Parathyroid adenoma (tissue), 2 donors: ENCODE data around the gene EIF2AK2.
"Not testable (repeated sequence)": the region's sequence is repeated elsewhere in the genome, so short reads cannot be mapped to it uniquely, and the experiment has no call there.

Experiments used
- H2AFZ ChIP-seq: fragments of 300-600 bp; sonication (generic); one replicate; pipeline ENCODE4 v1.7.0; 2017; ENCODE audit warnings: antibody characterized with exemption, mild to moderate bottlenecking
- H3K27ac ChIP-seq: fragments of 300-600 bp; sonication (generic); one replicate; pipeline ENCODE4 v1.7.0; 2017
- H3K27me3 ChIP-seq: fragments of 300-600 bp; sonication (generic); one replicate; pipeline ENCODE4 v1.7.0; 2017; ENCODE audit warnings: low read length; ENCODE audit not compliant: control insufficient read depth, insufficient read depth
- H3K36me3 ChIP-seq: fragments of 300-600 bp; sonication (generic); one replicate; pipeline ENCODE4 v1.7.0; 2017; ENCODE audit warnings: low read length; ENCODE audit not compliant: control insufficient read depth, insufficient read depth
- H3K4me1 ChIP-seq: fragments of 300-600 bp; sonication (generic); one replicate; pipeline ENCODE4 v1.7.0; 2017; ENCODE audit warnings: control low read depth
- H3K4me2 ChIP-seq: fragments of 300-600 bp; sonication (generic); one replicate; pipeline ENCODE4 v1.7.0; 2017; ENCODE audit warnings: low read length
- H3K4me3 ChIP-seq: fragments of 300-600 bp; sonication (generic); one replicate; pipeline ENCODE4 v1.7.0; 2017; ENCODE audit warnings: low read depth, low read length
- H3K79me2 ChIP-seq: fragments of 300-600 bp; sonication (generic); one replicate; pipeline ENCODE4 v1.7.0; 2017; ENCODE audit warnings: control low read depth
- H3K9ac ChIP-seq: fragments of 300-600 bp; sonication (generic); one replicate; pipeline ENCODE4 v1.7.0; 2017; ENCODE audit warnings: mild to moderate bottlenecking
- H3K9me3 ChIP-seq: fragments of 300-600 bp; sonication (generic); one replicate; pipeline ENCODE4 v1.7.0; 2017; ENCODE audit warnings: low read length; ENCODE audit not compliant: control insufficient read depth
- TF ChIP-seq, protein P1 (sequence below): fragments of 300-600 bp; sonication (generic); IDR thresholded peaks from one replicate; pipeline ENCODE4 v1.7.0; 2017; ENCODE audit warnings: antibody characterized with exemption, mild to moderate bottlenecking
- donor health status: primary hyperparathyroidism.

EIF2AK2 gene

DNA sequence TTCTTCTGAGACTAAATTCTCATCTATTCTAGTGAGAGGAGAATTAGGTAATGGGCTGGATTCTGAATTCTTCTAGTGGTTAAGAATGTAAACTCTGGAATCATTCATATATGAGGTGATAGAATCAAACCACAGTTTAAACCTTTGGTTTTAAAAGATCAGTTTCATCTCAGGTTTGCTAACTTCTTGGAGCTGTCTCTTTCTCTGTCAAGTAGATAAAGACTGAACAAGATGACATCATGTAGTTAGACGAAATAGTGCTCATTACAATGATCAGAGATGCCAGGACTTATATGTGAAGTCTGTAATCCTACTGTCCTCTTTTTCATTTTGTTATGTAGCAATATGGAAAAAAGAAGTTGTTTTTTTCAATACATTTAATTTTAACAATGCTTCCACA is 44.4 kb upstream of the EIF2AK2 start:
- no peak overlapping the region for H3K9ac ChIP-seq
- H3K4me3 ChIP-seq, result no peak overlapping the region
- no peaks in the 10 kb centered on the region for H3K36me3 ChIP-seq
- H3K4me1 ChIP-seq, result no peaks in the 10 kb centered on the region
- TF ChIP-seq, protein P1, sequence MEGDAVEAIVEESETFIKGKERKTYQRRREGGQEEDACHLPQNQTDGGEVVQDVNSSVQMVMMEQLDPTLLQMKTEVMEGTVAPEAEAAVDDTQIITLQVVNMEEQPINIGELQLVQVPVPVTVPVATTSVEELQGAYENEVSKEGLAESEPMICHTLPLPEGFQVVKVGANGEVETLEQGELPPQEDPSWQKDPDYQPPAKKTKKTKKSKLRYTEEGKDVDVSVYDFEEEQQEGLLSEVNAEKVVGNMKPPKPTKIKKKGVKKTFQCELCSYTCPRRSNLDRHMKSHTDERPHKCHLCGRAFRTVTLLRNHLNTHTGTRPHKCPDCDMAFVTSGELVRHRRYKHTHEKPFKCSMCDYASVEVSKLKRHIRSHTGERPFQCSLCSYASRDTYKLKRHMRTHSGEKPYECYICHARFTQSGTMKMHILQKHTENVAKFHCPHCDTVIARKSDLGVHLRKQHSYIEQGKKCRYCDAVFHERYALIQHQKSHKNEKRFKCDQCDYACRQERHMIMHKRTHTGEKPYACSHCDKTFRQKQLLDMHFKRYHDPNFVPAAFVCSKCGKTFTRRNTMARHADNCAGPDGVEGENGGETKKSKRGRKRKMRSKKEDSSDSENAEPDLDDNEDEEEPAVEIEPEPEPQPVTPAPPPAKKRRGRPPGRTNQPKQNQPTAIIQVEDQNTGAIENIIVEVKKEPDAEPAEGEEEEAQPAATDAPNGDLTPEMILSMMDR, result no peak
- H3K9me3 ChIP-seq, result no peaks in the 10 kb centered on the region
- no peak overlapping the region for H2AFZ ChIP-seq
- peaks cover 16% of the 10 kb centered on the region for H3K79me2 ChIP-seq
- no peaks in the 10 kb centered on the region for H3K27me3 ChIP-seq
- H3K27ac ChIP-seq, result no peak overlapping the region
- no peak overlapping the region for H3K4me2 ChIP-seq

- Histone ChIP-seq H3K36me3 (no peaks in the 10 kb centered on the region), H3K9me3 (no peaks in the 10 kb centered on the region), H3K27ac (no peak overlapping the region), H2AFZ (no peak overlapping the region), H3K9ac (no peak overlapping the region), H3K27me3 (no peaks in the 10 kb centered on the region), H3K4me3 (no peak overlapping the region), H3K4me2 (no peak overlapping the region), H3K4me1 (no peaks in the 10 kb centered on the region), H3K79me2 (peaks cover 9% of the 10 kb centered on the region)
- TF ChIP-seq, protein P1, result no peak
Measured at GRCh38 chr2:37198681-37199065, 41.9 kb upstream of the EIF2AK2 start.

DNA sequence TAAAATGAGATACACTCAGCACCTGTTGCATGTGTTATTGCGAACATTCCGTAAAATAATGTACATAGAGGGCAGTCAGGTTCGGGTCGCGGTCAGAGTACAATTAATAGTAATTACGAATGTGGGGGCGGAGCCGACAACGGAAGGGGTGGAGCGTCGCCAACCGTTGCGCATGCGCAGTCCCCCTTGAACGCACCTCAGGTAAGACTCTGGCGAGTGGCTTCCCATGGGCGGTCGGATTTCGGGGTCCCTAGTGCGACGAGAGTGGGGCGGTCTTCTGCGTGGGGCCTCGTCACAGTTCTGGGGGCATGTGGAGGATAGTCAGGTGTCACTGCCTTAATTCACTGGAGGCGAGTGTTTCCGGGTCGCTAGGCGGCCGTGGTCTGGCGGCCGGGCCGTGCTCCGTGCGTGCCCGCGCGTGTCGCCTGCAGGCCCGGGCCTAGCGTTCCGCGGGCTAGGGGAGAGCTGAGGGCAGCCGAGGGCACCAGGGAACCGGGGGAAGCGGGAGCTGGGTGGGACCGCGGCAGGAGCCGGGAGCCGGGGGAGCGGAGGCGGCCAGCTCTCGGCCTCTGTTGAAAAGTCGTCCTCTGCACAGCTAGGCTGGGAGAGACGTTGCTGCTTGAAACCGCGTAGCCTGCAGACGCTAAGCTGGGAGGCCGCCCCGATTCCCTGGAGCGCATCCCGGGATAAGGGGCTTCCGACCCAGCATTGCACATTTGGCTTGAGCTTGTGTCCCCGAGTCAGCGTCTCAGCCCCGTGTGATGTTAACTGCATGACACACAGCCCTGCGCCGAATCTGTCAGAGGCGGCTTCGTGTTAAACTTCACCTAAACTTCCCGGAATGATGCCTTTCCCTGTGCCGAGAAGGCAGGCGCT is 39.8 kb upstream of the EIF2AK2 start, which contains the start of gene CEBPZOS:
Gene CEBPZOS, plus strand, starts transcription at position 177 of the 876 bp plus-strand sequence. CDS start 3,209 bp downstream, outside the sequence.
- Histone ChIP-seq H3K27me3 (no peaks in the 10 kb centered on the region), H3K4me2 (peak within 1 kb of the TSS; percentile 68)

DNA sequence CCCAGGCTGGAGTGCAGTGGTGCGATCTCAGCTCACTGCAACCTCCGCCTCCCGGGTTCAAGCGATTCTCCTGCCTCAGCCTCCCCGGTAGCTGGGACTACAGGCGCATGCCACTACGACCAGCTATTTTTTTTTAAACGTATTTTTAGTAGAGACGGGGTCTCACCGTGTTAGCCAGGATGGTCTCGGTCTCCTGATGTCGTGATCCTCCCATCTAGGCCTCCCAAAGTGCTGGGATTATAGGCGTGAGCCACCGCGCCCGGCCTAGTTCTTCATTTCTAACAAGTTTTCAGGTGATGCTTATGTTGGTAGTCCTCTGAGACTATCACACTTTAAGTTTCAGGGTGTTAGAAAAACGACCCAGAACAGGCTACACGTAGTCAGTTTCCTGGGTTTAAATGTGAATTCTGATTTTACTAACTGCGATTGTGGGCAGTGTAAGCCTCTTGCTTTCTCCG is 39.1 kb upstream of the EIF2AK2 start:
- H3K9ac ChIP-seq, H3K27me3 ChIP-seq, H3K4me1 ChIP-seq, H3K9me3 ChIP-seq, H3K79me2 ChIP-seq, H3K36me3 ChIP-seq: not testable (repeated sequence)
- peak overlapping the region; percentile 68 for H3K4me2 ChIP-seq
- H2AFZ ChIP-seq, result peak overlapping the region; percentile 90
- H3K27ac ChIP-seq, result peak overlapping the region; percentile 73
- peak overlapping the region; percentile 60 for H3K4me3 ChIP-seq

More for the DNA sequence above, 39.8 kb upstream of the EIF2AK2 start, which contains the start of gene CEBPZOS:
- H2AFZ ChIP-seq, result peak within 1 kb of the TSS; percentile 90
- TF ChIP-seq, protein P1, result no peak
- no peak within 1 kb of the TSS for H3K9ac ChIP-seq
- H3K79me2 ChIP-seq, result peaks cover 8% of the 10 kb centered on the region
- H3K4me1 ChIP-seq, result no peaks in the 10 kb centered on the region
- H3K9me3 ChIP-seq, result no peaks in the 10 kb centered on the region
- no peaks in the 10 kb centered on the region for H3K36me3 ChIP-seq
- peak within 1 kb of the TSS; percentile 73 for H3K27ac ChIP-seq
- peak within 1 kb of the TSS; percentile 60 for H3K4me3 ChIP-seq

GRCh38 chr2:37192551-37192950 is 35.8 kb upstream of the EIF2AK2 start:
- Histone ChIP-seq H3K4me1 (no peaks in the 10 kb centered on the region), H3K4me3 (no peak overlapping the region), H3K27ac (no peak overlapping the region), H2AFZ (no peak overlapping the region), H3K79me2 (peaks cover 8% of the 10 kb centered on the region), H3K27me3 (no peaks in the 10 kb centered on the region), H3K4me2 (no peak overlapping the region), H3K9ac (no peak overlapping the region), H3K36me3 (no peaks in the 10 kb centered on the region), H3K9me3 (no peaks in the 10 kb centered on the region)
- TF ChIP-seq, protein P1, result no peak
